GM21526 (cell line): Measurements from ENCODE around the gene BTBD16.

Experiments
- ATAC-seq: cut with Tn5 transposase; IDR thresholded peaks from one replicate; pipeline ENCODE4 v1.9.1; 2021; ENCODE audit warnings: moderate library complexity; ENCODE audit not compliant: unreplicated experiment, low FRiP score

BTBD16 gene

DNA sequence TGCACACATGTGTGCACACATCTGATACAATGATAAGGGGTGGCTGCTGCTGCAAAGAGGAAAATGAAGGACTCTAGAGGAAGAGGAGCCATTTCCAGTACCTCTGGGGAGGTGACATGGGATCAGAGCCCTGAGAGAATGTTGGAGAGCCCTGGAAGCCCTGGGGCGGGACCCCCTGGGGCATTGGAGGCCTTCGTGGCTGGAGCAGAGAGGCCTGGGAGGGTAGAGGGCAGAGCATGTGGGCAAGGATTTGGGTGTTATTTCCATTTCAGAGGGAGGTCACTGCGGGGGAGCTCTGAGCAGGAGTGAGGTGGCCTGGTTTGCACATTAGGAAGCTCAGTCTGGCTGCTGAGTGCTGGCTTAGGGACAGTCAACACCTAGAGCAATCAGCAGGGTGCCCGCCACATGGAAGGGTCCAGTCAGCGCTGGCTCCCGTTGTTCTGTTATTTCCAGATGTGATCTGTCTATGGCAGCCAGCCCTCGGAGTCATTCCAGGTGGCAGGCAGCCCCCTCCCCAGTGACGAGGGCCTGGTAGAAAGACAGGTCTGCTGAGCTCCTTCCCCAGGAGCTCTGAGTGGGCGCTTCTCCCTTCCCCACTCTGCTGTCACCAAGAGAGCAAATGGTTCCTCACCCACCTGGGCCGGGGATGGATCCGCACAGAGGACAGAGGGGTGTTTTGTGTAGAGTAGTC, 24.1 kb upstream of the BTBD16 start:
- no peak for ATAC-seq

DNA sequence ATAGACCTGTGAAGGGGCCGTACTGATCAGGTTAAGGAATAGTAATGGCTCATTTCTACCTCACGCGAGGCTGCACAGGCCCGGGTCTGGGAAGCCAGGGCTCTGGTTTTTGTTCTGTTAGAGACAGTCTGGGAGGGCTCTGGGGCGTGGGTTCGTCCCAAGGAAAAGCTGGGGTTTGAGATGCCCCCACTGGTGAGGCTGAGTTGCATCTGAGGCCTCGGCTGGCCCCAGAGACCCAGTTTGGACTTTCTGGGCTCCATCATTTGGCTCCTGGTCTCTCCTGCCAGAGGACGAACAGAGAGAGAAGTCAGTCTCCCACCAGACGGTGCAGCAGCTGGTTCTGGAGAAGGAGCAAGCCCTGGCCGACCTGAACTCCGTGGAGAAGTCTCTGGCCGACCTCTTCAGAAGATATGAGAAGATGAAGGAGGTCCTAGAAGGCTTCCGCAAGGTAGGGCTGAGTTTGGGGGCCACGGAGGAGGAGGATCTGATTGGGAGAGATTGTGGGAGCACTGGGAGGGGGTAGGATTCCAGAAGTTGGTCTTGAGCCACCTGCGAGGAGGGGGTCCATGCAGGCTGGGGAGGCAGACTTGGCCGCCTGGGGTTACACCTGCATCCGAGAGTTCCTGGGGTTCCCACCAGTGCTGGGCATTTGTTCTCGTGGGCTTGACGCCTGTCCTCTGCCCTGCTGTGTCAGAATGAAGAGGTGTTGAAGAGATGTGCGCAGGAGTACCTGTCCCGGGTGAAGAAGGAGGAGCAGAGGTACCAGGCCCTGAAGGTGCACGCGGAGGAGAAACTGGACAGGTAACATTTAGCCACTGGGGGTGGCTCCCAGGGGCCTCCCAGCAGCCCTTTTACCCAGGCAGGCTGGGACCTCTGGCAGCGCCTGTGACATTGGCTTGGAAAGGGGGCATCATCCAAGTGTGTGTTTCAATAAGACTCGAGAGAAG, 22.5 kb upstream of the BTBD16 start:
- no peak for ATAC-seq

DNA sequence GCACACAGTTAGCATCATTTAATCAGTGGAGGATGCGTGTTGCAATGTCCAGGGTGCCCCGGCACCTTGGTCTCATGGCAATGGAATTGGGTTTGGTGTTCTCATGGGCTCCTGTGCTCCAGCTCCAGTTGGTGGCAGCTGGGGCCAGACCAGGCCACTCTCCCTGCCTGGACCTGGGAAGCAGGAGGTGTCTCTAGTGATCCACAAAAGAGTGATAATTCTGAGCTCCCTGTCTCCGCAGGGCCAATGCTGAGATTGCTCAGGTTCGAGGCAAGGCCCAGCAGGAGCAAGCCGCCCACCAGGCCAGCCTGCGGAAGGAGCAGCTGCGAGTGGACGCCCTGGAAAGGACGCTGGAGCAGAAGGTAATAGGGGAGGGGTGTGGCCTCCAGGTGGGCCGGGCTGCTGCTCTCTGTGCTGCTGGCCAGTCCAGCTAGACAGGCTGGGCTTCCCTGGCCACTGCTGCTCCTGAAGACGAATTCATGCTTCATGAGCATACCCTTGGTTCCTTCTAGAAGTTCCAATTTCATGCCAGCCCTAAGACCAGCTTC, 21.7 kb upstream of the BTBD16 start:
- ATAC-seq: no peak

DNA sequence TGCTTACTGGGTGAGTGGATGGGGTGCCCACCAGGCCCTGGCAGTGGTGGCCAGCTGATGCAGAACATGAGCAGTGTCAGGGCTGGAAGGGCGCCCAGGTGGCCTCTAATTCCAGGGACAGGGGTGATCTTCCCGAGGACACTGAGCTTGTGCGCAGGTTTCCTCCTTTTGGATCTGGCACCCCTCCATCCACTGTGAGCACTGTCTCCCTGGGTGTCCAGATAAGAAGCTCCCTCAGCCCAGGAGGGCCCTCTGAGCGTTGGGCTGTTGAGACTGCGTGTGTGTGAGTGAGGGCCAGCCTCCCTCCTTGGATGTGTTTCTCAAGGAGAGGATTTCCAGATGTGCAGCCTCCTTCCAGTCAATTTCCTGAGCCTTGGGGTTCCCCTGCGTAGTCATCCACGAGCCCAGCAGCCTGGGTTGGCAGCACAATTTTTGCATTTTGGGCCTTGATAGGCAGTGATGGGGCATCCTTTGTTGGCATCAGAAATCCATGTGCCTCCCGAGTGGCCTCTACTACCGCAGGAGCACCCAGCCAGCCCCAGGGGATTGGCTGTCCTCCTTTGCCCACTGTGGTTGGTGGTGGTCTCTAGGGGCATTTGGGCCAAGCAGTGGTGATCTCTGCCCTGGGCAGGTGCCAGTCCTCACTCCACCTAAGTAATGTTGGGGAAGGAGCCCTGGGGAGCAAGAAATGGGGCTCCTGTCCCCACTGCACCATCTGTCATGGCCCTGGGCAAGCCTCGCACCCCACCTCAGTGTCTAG, 20.9 kb upstream of the BTBD16 start:
- no peak for ATAC-seq

DNA sequence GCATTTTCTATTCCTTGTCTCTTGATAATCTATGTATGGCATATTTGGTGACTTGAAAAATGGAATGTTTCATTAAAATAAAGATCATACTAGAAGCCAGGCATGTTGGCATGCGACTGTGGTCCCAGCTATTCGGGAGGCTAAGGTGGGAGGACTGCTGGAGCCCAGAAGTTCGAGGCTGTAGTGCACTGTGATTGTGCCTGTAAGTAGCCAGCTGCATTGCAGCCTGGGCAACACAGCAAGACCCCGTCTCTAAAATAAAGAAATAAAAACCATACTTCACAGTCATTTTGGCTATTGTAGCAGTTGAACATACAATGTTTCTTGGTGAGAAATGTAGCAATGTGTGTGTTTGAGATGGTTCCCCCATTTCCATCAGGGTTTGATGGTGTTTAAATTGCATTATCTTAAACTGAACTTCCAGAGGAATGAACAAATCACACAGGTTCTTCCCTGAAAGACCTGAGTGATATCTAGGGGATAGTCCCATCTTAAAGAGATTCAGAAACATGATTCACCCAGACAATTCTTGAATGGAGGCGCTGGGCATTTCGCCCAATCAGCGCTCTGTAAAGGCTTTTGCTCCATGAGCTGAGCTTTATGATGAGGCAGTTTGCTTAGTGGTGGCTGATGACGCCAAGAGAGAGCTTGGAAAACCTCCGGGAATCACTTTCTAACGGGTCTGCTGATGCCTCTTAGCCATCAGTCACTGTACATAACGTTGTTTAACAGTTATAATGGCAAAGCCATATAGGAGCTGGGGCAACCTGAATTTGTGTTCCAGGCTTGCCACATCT, 19.4 kb upstream of the BTBD16 start:
- ATAC-seq: no peak

DNA sequence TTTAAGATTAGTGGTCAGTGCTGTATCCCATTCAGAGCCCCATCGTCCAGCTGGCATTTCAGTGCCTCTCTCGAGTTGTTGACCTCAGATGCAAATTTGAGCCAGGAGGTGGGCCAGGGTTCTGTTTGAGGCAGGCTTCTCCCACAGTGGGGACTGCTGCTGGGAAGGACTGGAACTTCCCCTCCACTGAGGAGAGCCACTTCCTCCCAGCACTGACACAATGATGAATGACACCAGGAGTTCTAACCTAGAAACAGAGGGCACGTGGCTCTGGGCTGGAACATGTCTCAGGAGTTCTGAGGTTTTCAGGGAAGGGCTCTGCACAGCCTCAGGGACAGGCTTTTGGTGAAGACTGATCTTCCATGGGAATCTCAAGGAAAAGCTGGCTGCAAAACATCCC, 18.3 kb upstream of the BTBD16 start:
- no peak for ATAC-seq

DNA sequence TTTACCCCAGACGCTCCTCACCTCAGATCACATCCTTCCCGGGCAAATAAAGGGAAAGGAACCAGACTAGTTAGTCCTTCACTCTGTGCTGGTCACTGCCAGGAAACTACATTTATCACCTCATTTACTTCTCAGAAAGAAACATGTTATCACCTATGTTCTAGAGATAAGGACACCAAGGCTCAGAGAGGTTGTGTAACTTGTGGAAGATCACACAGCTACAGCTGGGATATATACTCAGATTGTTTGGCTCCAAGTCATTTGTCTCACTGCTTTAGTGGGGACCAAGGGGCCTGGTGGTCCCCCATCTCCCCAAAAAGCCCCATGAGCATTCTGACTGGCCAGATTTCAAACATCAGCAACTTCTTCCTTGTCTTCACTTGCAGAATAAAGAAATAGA, 17.5 kb upstream of the BTBD16 start:
- ATAC-seq: no peak

DNA sequence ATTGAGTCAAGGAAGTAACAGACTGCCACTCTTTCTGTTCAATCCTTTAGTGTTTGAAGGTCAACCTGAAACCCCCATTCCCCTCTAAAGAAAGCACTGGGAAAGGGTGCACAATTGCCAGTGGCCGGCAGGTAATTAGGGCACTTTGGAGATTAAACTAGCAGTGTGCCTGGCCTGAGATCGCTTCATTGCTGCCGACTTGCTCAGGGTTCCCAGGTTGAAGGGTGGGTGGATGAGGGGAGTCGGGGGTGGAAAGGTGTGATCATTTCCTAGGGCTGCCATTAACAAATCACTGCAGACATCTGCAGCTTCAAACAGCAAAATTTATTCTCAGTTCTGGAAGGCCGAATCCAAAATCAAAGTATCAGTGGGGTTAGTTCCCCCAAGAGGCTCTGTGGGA, 16.3 kb upstream of the BTBD16 start:
- no peak for ATAC-seq

DNA sequence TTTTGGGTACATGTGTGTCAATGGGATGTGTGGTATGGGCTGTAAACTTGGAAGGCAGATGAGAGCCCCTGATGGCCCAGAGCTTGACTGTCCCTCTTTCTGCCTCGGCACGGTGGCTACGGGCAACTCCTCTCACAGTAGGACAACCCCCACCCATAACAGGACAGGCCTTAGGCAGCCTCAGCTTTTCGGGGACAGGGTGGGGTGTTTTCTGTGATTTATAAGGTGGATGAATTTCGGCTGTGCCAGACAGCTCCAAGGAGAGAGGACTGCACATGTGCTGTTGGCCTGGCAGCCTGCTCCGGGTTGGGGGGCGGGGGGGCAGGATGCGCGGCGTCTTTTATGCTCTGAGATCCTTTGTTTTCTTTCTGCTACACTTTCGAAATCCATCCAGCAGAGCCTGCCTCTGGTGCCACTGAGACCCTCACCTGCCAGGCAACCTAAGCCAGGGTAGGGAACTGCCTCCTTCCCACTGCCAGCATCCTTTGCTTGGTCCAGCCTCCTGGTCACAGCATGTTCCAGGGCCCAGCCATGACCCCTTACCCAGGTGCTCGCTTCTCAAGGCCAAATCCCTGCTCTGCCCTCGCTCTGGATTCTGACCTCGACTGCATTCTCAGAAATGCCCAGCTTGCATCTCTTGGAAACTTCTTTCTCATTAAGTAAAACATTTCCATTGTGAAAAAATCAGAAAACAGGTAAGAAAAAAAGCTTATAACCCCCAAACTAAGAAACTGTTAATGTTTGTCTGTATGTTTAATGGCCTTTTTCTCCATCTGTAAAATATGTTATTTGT, 15.4 kb upstream of the BTBD16 start:
- no peak for ATAC-seq

DNA sequence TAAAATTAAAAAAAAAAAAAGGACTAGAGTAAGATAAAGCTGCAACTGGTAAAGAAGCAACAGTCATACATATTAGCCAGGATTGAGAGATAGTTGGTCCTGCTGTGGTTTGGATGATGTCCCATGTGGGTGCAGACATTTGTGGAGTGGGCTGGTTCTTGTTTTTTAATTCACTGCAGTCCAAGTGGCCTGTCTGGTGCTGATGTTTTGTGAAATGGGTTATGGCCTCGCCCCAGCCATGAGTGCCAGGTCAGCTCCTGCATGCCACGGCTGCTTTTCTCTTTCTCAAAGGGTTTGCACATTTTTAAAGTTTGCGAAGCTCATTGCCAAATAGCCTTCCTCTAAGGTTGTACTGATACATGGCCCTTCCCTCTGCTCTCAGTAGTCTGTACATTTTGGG, 14.1 kb upstream of the BTBD16 start:
- ATAC-seq: no peak

DNA sequence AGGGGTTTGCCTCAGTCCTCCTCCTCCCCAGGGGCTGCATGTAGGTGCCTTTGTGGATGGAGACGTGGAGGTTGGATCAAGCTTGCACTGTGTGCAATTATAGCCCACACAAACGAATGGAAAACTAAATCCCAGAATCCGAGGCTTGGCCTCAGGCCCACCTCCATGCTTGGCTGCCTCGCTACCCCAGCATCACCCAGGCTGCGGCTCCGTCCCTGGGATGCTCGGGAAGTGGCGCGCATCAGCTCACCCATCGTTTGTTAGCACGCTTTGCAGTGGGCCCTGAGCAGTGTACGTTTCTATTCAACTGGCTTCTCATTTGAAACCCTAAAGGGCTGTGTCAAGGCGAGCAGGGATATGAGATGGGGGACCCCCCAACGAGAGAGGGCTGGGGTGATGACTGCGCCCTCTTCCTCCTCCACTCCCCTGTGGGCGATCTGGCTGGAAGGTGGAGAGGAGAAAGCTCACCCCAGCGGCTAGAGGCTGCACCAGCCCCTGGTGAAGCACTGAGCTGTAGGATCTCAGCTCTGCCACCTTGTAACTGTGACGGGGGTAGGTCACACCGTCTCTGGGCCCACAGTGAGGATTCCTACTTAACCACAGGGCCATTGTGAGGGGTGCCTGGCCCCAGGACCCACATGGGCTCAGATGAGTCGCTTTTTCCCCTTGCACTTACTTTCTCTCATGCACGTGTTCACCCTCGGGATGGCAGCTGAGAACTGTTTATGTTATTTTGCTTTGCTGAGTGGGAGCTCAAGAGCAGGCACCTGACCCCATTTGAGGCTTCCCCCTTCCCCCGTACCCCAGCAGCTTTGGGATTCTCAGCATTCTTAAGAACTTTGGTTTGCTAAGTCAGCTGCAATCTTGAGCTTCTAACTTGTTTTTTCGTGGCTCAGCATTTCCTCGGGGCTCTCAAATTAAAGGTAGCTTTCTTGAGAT, 12.7 kb upstream of the BTBD16 start:
- ATAC-seq: no peak

DNA sequence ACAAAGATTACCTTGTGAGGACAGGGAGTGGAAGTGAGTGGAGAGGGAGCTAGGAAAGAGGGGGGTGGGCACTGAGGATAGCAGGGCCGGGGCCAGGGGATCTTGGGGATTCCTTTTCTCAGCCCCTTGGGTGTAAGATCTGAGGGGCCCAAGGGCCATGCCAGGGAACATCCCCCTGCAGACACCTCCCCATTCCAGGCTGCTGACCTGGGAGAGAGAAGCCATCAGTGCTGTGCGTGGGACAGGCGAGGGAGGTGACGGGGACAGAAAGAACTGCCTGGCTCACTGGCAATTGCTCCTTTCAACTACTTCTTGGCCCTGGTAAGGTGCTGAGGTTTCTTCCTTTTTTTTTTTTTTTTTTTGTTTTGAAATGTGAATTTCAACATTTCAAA, 12.0 kb upstream of the BTBD16 start:
- no peak for ATAC-seq

DNA sequence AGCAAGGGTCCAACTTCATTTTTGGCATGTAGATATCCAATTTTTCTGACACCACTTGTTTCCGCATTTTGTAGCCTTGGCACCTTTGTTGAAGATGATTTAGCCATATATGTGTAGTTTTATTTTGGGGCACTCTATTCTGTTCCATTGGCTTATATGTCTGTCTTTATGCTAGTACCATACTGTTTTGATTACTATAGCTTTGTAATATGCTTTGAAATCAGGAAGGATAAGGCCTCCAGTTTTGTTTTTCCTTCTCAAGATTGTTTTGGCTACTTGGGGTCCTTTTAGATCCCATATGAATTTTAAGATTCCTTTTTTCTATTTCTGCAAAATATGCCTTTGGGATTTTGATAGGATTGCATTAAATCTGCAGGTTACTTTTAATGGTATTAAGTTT, 9.5 kb upstream of the BTBD16 start:
- no peak for ATAC-seq

DNA sequence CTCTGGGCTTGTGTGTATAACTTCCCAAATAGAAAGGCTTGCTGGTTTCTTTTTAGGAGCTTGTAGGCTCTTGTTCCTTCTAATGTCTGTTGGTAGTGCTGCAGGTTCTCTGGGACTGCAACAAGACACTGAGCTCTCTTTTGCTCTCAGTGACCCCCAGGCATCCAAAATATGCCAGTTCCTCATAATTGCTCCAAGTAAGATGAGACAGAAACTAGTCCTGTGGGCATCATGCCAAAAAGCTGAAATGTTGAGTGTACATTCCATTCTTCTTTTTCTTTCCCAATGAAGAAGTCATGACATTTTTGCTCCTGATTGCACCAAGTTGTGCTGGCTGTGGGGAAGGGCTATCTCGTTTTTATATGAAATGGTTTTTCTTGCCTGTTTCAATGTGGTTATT, 7.1 kb upstream of the BTBD16 start:
- ATAC-seq: no peak

DNA sequence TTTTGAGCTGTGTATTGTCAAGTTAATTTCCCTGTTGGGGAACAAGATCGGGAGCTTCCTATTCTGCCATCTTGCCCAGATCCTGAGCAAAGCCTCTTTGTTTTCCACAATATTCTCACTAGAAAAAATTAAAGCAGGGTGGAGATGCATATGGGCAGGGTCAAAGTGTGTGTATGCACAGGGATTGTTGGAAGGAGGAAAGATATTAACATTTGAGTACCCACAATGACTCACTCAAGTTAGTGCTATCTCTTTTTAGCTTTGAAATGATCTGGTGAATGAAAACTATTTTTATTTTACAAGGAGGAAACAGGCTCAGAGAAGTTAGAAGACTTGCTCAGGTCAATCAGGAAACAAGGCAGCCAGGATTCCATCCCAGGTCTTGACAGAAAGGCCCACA, 6.7 kb upstream of the BTBD16 start:
- no peak for ATAC-seq

DNA sequence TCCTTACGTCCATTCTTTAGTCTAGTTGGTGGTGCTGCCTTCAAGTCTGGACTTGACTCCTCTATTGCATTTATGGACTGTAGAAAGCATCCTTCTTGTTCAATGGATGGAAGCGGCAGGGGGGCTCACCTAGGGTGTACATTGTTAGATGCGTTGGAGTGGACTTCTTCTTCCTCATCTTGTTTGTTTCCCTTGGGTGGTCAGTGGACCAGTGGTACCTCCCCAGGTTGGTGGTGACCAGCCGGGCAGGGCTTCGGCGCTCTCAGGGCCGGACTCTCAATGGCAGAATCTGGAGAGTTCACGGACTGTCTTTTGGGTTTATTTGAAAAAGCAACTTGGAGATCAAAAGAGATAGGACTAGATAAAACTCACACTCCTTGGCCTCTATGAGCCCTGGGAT, 6.2 kb upstream of the BTBD16 start:
- no peak for ATAC-seq

DNA sequence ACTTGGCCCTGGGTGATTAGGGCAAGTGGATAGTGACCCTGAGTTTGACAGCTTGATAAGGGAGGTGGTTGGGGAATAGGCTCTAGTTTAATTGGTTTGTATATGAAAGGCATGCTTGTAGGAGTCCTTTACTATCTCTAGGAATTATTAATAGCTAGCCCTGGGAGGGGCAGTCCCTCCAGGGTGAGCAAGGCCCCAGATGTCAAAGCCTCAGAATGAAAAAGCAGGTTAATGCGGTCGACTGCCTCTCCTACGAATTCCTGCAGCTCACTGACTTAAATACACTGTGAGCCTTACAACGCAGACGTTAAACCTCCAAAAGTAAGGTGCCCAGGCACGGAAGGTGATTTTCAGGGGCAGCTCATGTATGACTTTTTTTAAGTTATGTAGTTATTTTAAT, 5.2 kb upstream of the BTBD16 start:
- ATAC-seq: no peak
